ENCODE measurements around the gene PCNX1.
"Not testable (repeated sequence)": the region's sequence is repeated elsewhere in the genome, so short reads cannot be mapped to it uniquely, and the experiment has no call there.

The PCNX1 gene

GRCh38 chr14:71103662-71104484 is 196.6 kb downstream of the PCNX1 start:
- no peak for DNase-seq

- no peak for DNase-seq
Observed at GRCh38 chr14:71105177-71105576, 197.9 kb downstream of the PCNX1 start.

GRCh38 chr14:71107921-71108320 is 200.7 kb downstream of the PCNX1 start:
- DNase-seq, result no peak

GRCh38 chr14:71108398-71109119 is 201.3 kb downstream of the PCNX1 start:
- DNase-seq, result no peak

- DNase-seq, result no peak
Observed at GRCh38 chr14:71113376-71113775, 206.1 kb downstream of the PCNX1 start.

- DNase-seq, result no peak
Observed at GRCh38 chr14:71114565-71114964, 207.3 kb downstream of the PCNX1 start.

GRCh38 chr14:71115306-71115705 is 208.0 kb downstream of the PCNX1 start:
- DNase-seq, result no peak

GRCh38 chr14:71115821-71116567 is 208.7 kb downstream of the PCNX1 start:
- DNase-seq, result no peak

- DNase-seq, result no peak
Observed at GRCh38 chr14:71116568-71117122, 209.4 kb downstream of the PCNX1 start.

GRCh38 chr14:71117839-71118743 is 210.8 kb downstream of the PCNX1 start:
- no peak for DNase-seq

- no peak for DNase-seq
Observed at GRCh38 chr14:71119075-71119474, 211.8 kb downstream of the PCNX1 start.

- DNase-seq, result no peak
Observed at GRCh38 chr14:71119832-71120231, 212.6 kb downstream of the PCNX1 start.

GRCh38 chr14:71121001-71121400 is 213.7 kb downstream of the PCNX1 start:
- DNase-seq, result no peak

GRCh38 chr14:71121711-71122110 is 214.5 kb downstream of the PCNX1 start:
- no peak for DNase-seq

- no peak for DNase-seq
Observed at GRCh38 chr14:71122866-71123565, 215.8 kb downstream of the PCNX1 start.

- DNase-seq, result no peak
Observed at GRCh38 chr14:71123579-71124135, 216.4 kb downstream of the PCNX1 start.

GRCh38 chr14:71129716-71130490 is 222.6 kb downstream of the PCNX1 start:
- not testable (repeated sequence) for DNase-seq

- DNase-seq, result no peak
Observed at GRCh38 chr14:71130491-71131179, 223.4 kb downstream of the PCNX1 start.

GRCh38 chr14:71133296-71133695 is 226.0 kb downstream of the PCNX1 start:
- no peak for DNase-seq

- no peak for DNase-seq
Observed at GRCh38 chr14:71135496-71135895, 228.2 kb downstream of the PCNX1 start.

Measured in activated T-cell treated with anti-CD3 and anti-CD28 coated beads, Interleukin-2, amount 50 U/mL, for 1 hour (primary cell).